Endodermal cell (in vitro differentiated cells): Measurements from ENCODE around the gene STYK1. TPM values are rescaled to one million over a fixed set of nuclear protein-coding genes. Genes with fewer than 3 reads are reported as not detected.

Source experiments
- DNase-seq: peaks from one replicate; pipeline ENCODE4 v3.0.0-alpha.2; 2017
- H3K27ac ChIP-seq: 2 replicates; pipeline ENCODE4 v1.5.1; 2013; ENCODE audit warnings: mild to moderate bottlenecking, low read depth, low read length, moderate library complexity
- H3K27me3 ChIP-seq: 2 replicates; pipeline ENCODE4 v1.6.1; 2013; ENCODE audit warnings: mild to moderate bottlenecking, low read length, moderate library complexity; ENCODE audit not compliant: insufficient read depth, control insufficient read depth, poor library complexity, severe bottlenecking
- H3K36me3 ChIP-seq: 2 replicates; pipeline ENCODE4 v1.7.0; 2013; ENCODE audit warnings: mild to moderate bottlenecking, low read length, moderate library complexity; ENCODE audit not compliant: control insufficient read depth, insufficient read depth
- H3K4me1 ChIP-seq: one replicate; pipeline ENCODE4 v1.7.0; 2013; ENCODE audit warnings: low read length; ENCODE audit not compliant: control insufficient read depth, insufficient read depth
- H3K4me3 ChIP-seq: 2 replicates; pipeline ENCODE4 v1.5.1; 2013; ENCODE audit warnings: mild to moderate bottlenecking, low read length, moderate library complexity
- H3K9ac ChIP-seq: 2 replicates; pipeline ENCODE4 v1.6.1; 2013; ENCODE audit warnings: mild to moderate bottlenecking, low read length, moderate library complexity; ENCODE audit not compliant: poor library complexity, severe bottlenecking; ENCODE audit errors: extremely low read depth
- H3K9me3 ChIP-seq: 2 replicates; pipeline ENCODE4 v1.6.1; 2013; ENCODE audit warnings: mild to moderate bottlenecking, low read length, moderate library complexity; ENCODE audit not compliant: control insufficient read depth
- H3K27ac Mint-ChIP-seq: 2 replicates; pipeline ENCODE4 v1.8.0; 2020; ENCODE audit warnings: mixed read lengths
- H3K27me3 Mint-ChIP-seq: 2 replicates; pipeline ENCODE4 v1.8.0; 2021; ENCODE audit warnings: mild to moderate bottlenecking, mixed read lengths; ENCODE audit not compliant: insufficient read depth
- H3K36me3 Mint-ChIP-seq: 2 replicates; pipeline ENCODE4 v1.8.0; 2020; ENCODE audit warnings: low read depth, mixed read lengths
- H3K4me1 Mint-ChIP-seq: 2 replicates; pipeline ENCODE4 v1.8.0; 2020; ENCODE audit warnings: mixed read lengths
- H3K4me3 Mint-ChIP-seq: 2 replicates; pipeline ENCODE4 v1.8.0; 2020; ENCODE audit warnings: mild to moderate bottlenecking, moderate library complexity, mixed read lengths
- H3K9me3 Mint-ChIP-seq: 2 replicates; pipeline ENCODE4 v1.8.0; 2020; ENCODE audit warnings: mild to moderate bottlenecking, mixed read lengths
- WGBS, 2 experiments: methylation state at CpG; one replicate each; pipeline versions ENCODE4 v1.1.5 to v1.1.7; 2013; ENCODE audit warnings: missing lambda C conversion rate in 2 of 2, mixed read lengths in 1 of 2; ENCODE audit not compliant: insufficient coverage in 1 of 2, insufficient read length in 1 of 2; 5-methylcytosine and 5-hydroxymethylcytosine counted together
- total RNA-seq, 2 donors: library from RNA; stranded (reverse); fragmentation: NEBNext Ultra II Directional in 1 of 2; extraction: Animal tissue kit (Norgen Biotek cat#: 25700) in 1 of 2; gene quantifications; 2 replicates in 1 of 2; 3 replicates in 1 of 2; pipeline ENCODE4 v1.2.1, GENCODE V29; 2021
- TF ChIP-seq, protein P1 (sequence below): fragments of 200-600 bp; sonication (generic); conservative IDR thresholded peaks from 2 replicates; pipeline ENCODE4 v1.5.0; 2021; ENCODE audit warnings: antibody characterized with exemption, mild to moderate bottlenecking

STYK1 gene
- total RNA-seq, 2 donors from 2014 or later, result 3.3 to 4.5 TPM

- H3K27ac ChIP-seq, result no peak overlapping the region
- no peaks in the 10 kb centered on the region for H3K27me3 Mint-ChIP-seq
- TF ChIP-seq, protein P1, sequence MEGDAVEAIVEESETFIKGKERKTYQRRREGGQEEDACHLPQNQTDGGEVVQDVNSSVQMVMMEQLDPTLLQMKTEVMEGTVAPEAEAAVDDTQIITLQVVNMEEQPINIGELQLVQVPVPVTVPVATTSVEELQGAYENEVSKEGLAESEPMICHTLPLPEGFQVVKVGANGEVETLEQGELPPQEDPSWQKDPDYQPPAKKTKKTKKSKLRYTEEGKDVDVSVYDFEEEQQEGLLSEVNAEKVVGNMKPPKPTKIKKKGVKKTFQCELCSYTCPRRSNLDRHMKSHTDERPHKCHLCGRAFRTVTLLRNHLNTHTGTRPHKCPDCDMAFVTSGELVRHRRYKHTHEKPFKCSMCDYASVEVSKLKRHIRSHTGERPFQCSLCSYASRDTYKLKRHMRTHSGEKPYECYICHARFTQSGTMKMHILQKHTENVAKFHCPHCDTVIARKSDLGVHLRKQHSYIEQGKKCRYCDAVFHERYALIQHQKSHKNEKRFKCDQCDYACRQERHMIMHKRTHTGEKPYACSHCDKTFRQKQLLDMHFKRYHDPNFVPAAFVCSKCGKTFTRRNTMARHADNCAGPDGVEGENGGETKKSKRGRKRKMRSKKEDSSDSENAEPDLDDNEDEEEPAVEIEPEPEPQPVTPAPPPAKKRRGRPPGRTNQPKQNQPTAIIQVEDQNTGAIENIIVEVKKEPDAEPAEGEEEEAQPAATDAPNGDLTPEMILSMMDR, result no peak
- no peak overlapping the region for H3K9ac ChIP-seq
- no peak overlapping the region for H3K4me3 ChIP-seq
- no peaks in the 10 kb centered on the region for H3K4me1 ChIP-seq
- H3K9me3 Mint-ChIP-seq, result peaks cover 2% of the 10 kb centered on the region
- peaks cover 9% of the 10 kb centered on the region for H3K27me3 ChIP-seq
- no peak overlapping the region for H3K4me3 Mint-ChIP-seq
- peaks cover 9% of the 10 kb centered on the region for H3K36me3 Mint-ChIP-seq
- no peaks in the 10 kb centered on the region for H3K9me3 ChIP-seq
- no peak overlapping the region for H3K27ac Mint-ChIP-seq
- H3K36me3 ChIP-seq, result no peaks in the 10 kb centered on the region
- H3K4me1 Mint-ChIP-seq, result no peaks in the 10 kb centered on the region
- DNase-seq, result no peak
These were observed 50.7 kb downstream of the STYK1 start for GRCh38 chr12:10623131-10623530.

GRCh38 chr12:10621278-10621677 is 52.6 kb downstream of the STYK1 start:
- DNase-seq, result no peak
- H3K4me3 Mint-ChIP-seq, result no peak overlapping the region
- no peaks in the 10 kb centered on the region for H3K4me1 Mint-ChIP-seq
- H3K36me3 Mint-ChIP-seq, result peaks cover 6% of the 10 kb centered on the region
- H3K4me1 ChIP-seq, result no peaks in the 10 kb centered on the region
- TF ChIP-seq, protein P1, result no peak
- WGBS, 2 experiments, result no CpG with 5 or more reads among the region's 1 CpG
- peaks cover 10% of the 10 kb centered on the region for H3K27me3 ChIP-seq
- H3K27ac Mint-ChIP-seq, result no peak overlapping the region
- no peak overlapping the region for H3K9ac ChIP-seq
- peaks cover 2% of the 10 kb centered on the region for H3K9me3 Mint-ChIP-seq
- H3K36me3 ChIP-seq, result no peaks in the 10 kb centered on the region
- no peaks in the 10 kb centered on the region for H3K27me3 Mint-ChIP-seq
- H3K4me3 ChIP-seq, result no peak overlapping the region
- no peaks in the 10 kb centered on the region for H3K9me3 ChIP-seq
- H3K27ac ChIP-seq, result no peak overlapping the region

DNA sequence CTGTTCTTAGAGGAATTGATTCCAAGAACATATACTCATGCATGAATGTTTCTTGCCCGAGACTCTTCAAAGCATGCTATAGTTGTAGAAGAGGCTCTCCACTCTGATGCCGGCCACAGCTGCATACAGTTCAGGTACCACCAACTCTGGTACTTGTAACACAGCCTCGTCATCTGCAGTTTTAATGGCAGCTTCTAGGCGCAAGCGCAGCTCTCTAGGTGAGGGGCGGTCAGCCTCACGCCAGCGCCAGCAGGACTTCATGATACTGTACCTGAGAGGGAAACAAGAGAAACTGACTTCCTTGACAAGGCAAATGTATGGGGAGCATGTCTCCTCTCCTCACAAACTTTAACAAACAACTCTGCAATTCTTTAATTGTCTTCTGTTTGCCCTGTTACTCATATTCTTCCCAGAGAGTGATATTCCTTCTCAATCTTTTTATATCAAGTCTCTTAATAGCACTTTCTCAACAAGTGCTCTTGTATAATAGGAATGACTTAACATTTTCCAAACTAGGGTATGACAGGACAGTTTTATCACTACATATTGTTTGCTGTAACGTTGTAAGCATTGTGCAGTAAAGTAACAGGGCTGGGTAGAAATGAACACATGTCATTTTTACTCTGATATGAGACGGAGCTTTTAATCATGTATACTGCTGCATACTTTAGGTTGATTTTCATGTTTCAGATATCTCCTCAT is 53.6 kb downstream of the STYK1 start:
- TF ChIP-seq, protein P1, result no peak
- Histone ChIP-seq H3K9ac (no peak overlapping the region), H3K36me3 (no peaks in the 10 kb centered on the region), H3K9me3 (no peaks in the 10 kb centered on the region), H3K4me3 (no peak overlapping the region), H3K27ac (no peak overlapping the region), H3K4me1 (no peaks in the 10 kb centered on the region), H3K27me3 (peaks cover 17% of the 10 kb centered on the region)
- Mint-ChIP-seq H3K9me3 (peaks cover 2% of the 10 kb centered on the region), H3K27me3 (no peaks in the 10 kb centered on the region), H3K4me1 (no peaks in the 10 kb centered on the region), H3K27ac (no peak overlapping the region), H3K4me3 (no peak overlapping the region), H3K36me3 (peaks cover 2% of the 10 kb centered on the region)
- WGBS, 2 experiments, result 88 to 92% methylated on average over 9 to 10 of the region's 10 CpGs
- DNase-seq, result no peak
